DND-41 (cell line): ENCODE results near the gene GSDMA.

ENCODE experiments used
- CTCF ChIP-seq: IDR thresholded peaks from 2 replicates; pipeline ENCODE4 v1.5.1; 2012; ENCODE audit warnings: borderline replicate concordance, low read length, moderate library complexity, mild to moderate bottlenecking; ENCODE audit not compliant: poor library complexity, severe bottlenecking; ENCODE audit errors: extremely low read depth
- EZH2 ChIP-seq: IDR thresholded peaks from 3 replicates; pipeline ENCODE4 v1.6.1; 2012; ENCODE audit warnings: borderline replicate concordance, low read depth, mild to moderate bottlenecking, moderate library complexity, low read length, inconsistent platforms; ENCODE audit not compliant: severe bottlenecking

GRCh38 chr17:39968761-39969160 lies 6.0 kb downstream of the GSDMA start:
- no peak for TF ChIP-seq CTCF
- TF ChIP-seq EZH2, result no peak
